ENCODE results near the gene TALDO1.

TALDO1 gene

DNA sequence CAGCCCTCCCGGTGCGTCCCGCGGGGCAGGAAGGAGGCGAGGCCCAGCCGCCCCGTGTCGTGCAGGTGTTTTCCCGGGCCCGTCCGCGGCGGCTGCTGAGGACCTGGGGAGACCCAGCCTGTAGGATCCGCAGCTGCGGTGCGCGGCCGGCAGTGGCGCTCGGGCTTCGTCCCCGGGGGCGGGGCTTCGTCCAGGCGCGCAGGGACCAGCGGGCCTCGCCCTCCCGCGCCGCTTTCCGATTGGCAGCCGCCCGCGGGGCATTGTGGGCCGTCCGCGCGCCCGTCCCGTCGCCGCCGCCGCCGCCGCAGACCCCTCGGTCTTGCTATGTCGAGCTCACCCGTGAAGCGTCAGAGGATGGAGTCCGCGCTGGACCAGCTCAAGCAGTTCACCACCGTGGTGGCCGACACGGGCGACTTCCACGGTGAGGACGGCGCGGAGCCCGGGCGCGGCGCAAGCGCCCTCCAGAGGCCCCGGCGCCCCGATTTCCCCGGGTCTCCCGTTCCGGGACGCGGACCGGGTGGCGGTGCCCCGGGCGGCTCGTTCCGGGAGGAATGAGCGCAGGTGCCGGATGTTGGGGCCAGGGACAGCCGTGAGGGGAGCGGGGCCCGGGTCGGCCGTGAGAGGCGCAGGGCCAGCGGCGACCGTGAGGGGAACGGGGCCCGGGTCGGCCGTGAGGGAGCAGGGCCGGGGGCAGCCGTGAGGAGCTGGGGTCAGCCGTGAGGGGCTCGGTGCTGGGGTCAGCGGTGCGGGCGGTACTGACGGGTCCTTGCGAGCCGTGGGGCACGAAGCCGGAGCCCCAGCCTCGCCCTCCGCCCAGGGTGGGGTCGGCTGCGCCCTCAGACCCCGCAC is at the start of gene TALDO1:
Gene TALDO1 (plus strand): TSS at position 307 of the 849 bp plus-strand sequence. CDS start 18 bp downstream, at position 325.
- TF ChIP-seq, protein P1, sequence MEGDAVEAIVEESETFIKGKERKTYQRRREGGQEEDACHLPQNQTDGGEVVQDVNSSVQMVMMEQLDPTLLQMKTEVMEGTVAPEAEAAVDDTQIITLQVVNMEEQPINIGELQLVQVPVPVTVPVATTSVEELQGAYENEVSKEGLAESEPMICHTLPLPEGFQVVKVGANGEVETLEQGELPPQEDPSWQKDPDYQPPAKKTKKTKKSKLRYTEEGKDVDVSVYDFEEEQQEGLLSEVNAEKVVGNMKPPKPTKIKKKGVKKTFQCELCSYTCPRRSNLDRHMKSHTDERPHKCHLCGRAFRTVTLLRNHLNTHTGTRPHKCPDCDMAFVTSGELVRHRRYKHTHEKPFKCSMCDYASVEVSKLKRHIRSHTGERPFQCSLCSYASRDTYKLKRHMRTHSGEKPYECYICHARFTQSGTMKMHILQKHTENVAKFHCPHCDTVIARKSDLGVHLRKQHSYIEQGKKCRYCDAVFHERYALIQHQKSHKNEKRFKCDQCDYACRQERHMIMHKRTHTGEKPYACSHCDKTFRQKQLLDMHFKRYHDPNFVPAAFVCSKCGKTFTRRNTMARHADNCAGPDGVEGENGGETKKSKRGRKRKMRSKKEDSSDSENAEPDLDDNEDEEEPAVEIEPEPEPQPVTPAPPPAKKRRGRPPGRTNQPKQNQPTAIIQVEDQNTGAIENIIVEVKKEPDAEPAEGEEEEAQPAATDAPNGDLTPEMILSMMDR (IDR thresholded peaks at IDR 0.05), result peak; percentile 4
- peak within 1 kb of the TSS; percentile 86 for H2AFZ ChIP-seq
- H3K9me3 ChIP-seq (ENCODE audit: control insufficient read depth, low read length), result no peaks in the 10 kb centered on the region
- H3K4me3 ChIP-seq (ENCODE audit: low read depth, low read length), result peak within 1 kb of the TSS; percentile 65
- peaks cover 2% of the 10 kb centered on the region for H3K79me2 ChIP-seq
- peak within 1 kb of the TSS; percentile 78 for H3K4me2 ChIP-seq (ENCODE audit: low read length)
- H3K4me1 ChIP-seq, result no peaks in the 10 kb centered on the region
- H3K27me3 ChIP-seq (ENCODE audit: control insufficient read depth, insufficient read depth, low read length), result no peaks in the 10 kb centered on the region
- H3K9ac ChIP-seq, result no peak within 1 kb of the TSS
- H3K36me3 ChIP-seq (ENCODE audit: control insufficient read depth, insufficient read depth, low read length), result no peaks in the 10 kb centered on the region
- H3K27ac ChIP-seq, result no peak within 1 kb of the TSS

DNA sequence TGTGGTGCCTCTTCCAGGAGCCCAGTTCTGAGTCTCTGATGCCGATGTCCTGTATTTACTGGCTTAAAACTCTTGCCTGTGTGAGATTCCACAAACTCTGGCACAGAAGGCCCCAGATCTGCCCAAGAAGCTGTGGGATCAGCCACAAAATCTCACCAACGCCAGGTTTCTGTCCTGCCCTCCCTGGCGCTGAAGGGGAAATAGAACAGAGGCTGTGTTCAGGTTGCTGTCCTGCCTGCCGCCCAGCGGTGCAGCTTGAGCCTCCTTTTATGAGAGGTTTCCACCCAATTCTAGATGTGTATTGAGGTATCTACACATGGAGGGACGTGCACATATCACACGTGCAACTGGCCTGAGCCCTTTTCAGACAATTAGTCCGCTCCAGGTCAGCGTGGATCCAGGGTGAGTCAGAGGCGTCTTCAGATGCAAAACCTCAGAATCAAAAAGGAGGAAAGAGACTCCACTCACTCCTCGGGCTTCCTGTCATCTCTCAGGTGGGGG is 49.4 kb upstream of the TALDO1 start:
- Histone ChIP-seq H3K36me3 (ENCODE audit: control insufficient read depth, insufficient read depth, low read length) (no peaks in the 10 kb centered on the region), H3K4me2 (ENCODE audit: low read length) (no peak overlapping the region), H3K4me1 (no peaks in the 10 kb centered on the region), H2AFZ (no peak overlapping the region), H3K4me3 (ENCODE audit: low read depth, low read length) (no peak overlapping the region), H3K79me2 (no peaks in the 10 kb centered on the region), H3K9ac (no peak overlapping the region), H3K27me3 (ENCODE audit: control insufficient read depth, insufficient read depth, low read length) (no peaks in the 10 kb centered on the region), H3K27ac (no peak overlapping the region), H3K9me3 (ENCODE audit: control insufficient read depth, low read length) (no peaks in the 10 kb centered on the region)
- TF ChIP-seq, protein P1 (IDR thresholded peaks at IDR 0.05), result no peak

DNA sequence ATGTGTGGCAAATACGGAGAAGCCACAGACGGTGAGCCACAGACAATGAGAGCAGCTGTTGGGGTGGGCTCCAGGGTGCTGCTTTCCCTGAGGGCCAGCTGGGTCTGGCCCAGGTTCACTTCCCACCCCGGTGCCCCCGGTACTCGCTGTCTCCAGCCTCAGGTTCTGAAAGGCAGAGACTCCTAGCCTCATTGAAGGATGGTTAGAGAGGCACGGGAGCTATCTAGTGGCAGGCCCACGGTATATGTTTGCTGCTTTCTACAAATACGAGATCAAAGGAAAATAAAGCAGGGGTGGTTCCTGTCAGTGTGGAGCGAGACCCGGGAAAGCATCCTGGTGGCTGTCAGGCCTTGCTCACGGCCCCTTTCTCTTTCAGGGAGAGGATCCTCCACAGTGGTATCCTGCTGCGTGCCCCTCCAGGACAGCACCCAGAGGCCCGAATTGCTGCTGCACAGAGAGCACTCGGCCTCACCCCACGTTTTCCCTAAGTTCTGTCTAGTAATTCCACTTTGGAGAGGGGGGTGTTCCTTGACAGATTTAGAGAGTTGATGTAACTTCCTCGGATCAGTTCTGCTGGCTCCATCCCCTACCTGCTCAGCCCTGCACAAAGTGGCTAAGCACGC is 48.7 kb upstream of the TALDO1 start:
- H3K4me1 ChIP-seq, result no peaks in the 10 kb centered on the region
- no peak overlapping the region for H2AFZ ChIP-seq
- no peaks in the 10 kb centered on the region for H3K36me3 ChIP-seq (ENCODE audit: control insufficient read depth, insufficient read depth, low read length)
- H3K27ac ChIP-seq, result no peak overlapping the region
- TF ChIP-seq, protein P1 (IDR thresholded peaks at IDR 0.05), result no peak
- no peaks in the 10 kb centered on the region for H3K9me3 ChIP-seq (ENCODE audit: control insufficient read depth, low read length)
- no peak overlapping the region for H3K9ac ChIP-seq
- H3K4me2 ChIP-seq (ENCODE audit: low read length), result no peak overlapping the region
- H3K79me2 ChIP-seq, result no peaks in the 10 kb centered on the region
- H3K4me3 ChIP-seq (ENCODE audit: low read depth, low read length), result no peak overlapping the region
- no peaks in the 10 kb centered on the region for H3K27me3 ChIP-seq (ENCODE audit: control insufficient read depth, insufficient read depth, low read length)

DNA sequence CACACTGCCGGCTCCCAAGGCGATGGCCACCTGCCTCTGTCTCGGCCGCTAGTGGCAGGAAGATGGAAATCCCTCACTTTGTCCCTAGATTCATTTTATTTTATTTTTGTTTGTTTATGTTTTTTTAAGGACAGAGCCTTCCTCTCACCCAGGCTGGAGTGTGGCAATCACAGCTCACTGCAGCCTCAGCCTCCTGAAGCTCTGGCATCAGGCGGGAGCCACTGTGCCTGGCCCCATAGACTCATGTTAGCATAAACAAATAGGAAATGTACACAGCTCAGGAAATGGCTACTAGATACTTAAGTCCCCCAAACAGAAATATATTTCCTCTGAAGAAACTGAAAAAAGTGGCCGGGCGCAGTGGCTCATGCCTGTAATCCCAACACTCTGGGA is 48.2 kb upstream of the TALDO1 start:
- Histone ChIP-seq H3K9me3 (ENCODE audit: control insufficient read depth, low read length) (no peaks in the 10 kb centered on the region), H2AFZ (no peak overlapping the region), H3K9ac (no peak overlapping the region), H3K27me3 (ENCODE audit: control insufficient read depth, insufficient read depth, low read length) (no peaks in the 10 kb centered on the region), H3K4me2 (ENCODE audit: low read length) (no peak overlapping the region), H3K79me2 (no peaks in the 10 kb centered on the region), H3K36me3 (ENCODE audit: control insufficient read depth, insufficient read depth, low read length) (no peaks in the 10 kb centered on the region), H3K4me1 (no peaks in the 10 kb centered on the region), H3K4me3 (ENCODE audit: low read depth, low read length) (no peak overlapping the region), H3K27ac (no peak overlapping the region)
- TF ChIP-seq, protein P1 (IDR thresholded peaks at IDR 0.05), result no peak
